Activated T-cell treated with anti-CD3 and anti-CD28 coated beads, Interleukin-2, amount 50 U/mL, for 72 hours (primary cell): ENCODE measurements around the gene ABI3BP. TPM values are rescaled to one million over a fixed set of nuclear protein-coding genes. Genes with fewer than 3 reads are reported as not detected.
A peak's percentile ranks its signal among the peaks of the same experiment; 100 is the strongest.

Source experiments
- ATAC-seq, 2 donors: fragments of 150-1000 bp; cut with Tn5 transposase; replicated peaks in 1 of 2; 2 replicates each; pipeline ENCODE4 v1.10.0; 2021; ENCODE audit warnings: moderate library complexity in 2 of 2, mild to moderate bottlenecking in 1 of 2
- DNase-seq, 2 donors: peaks; one replicate each; pipeline ENCODE4 v3.0.0; 2021 to 2022; ENCODE audit warnings: mixed read lengths in 1 of 2
- H3K27ac Mint-ChIP-seq: one replicate; pipeline ENCODE4 v1.8.0; 2022; ENCODE audit warnings: mild to moderate bottlenecking, moderate library complexity, mixed read lengths
- H3K27me3 Mint-ChIP-seq: one replicate; pipeline ENCODE4 v1.8.0; 2022; ENCODE audit warnings: low read depth, mixed read lengths
- H3K36me3 Mint-ChIP-seq, 2 donors: one replicate each; pipeline ENCODE4 v1.8.0; 2022; ENCODE audit warnings: mixed read lengths in 2 of 2, mild to moderate bottlenecking in 1 of 2; ENCODE audit not compliant: insufficient read depth in 2 of 2
- H3K4me1 Mint-ChIP-seq: one replicate; pipeline ENCODE4 v1.8.0; 2022; ENCODE audit warnings: low read depth, mixed read lengths
- H3K4me3 Mint-ChIP-seq, 2 donors: one replicate each; pipeline ENCODE4 v1.8.0; 2022; ENCODE audit warnings: mild to moderate bottlenecking in 2 of 2, mixed read lengths in 2 of 2, moderate library complexity in 2 of 2
- H3K9me3 Mint-ChIP-seq, 2 donors: one replicate each; pipeline ENCODE4 v1.8.0; 2022; ENCODE audit warnings: mixed read lengths in 2 of 2
- total RNA-seq, 2 donors: library from RNA; stranded (reverse); gene quantifications; one replicate each; pipeline ENCODE4 v1.2.3, GENCODE V29; 2022

The ABI3BP gene
- total RNA-seq, 2 donors from 2014 or later: not detected

DNA sequence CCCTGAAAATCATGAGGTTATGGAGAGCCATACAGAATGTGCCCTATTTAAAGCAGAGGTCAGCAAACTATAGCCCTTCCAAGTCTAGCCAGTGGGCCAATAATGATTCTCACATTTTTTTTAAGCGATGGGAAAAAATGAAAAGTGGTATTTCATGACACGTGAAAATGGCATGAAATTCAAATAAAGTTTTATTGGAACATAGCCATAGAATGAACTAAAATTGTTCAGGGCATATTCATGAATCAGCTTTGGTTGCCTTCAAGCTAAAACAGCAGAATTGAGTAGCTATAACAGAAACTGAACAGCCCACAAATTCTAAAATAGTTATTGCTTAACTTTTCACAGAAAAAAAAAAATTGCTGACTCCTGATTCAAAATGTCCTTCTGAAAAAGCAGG lies 179.4 kb downstream of the ABI3BP start:
- DNase-seq: no peak
- Mint-ChIP-seq H3K4me3 (no peak overlapping the region), H3K4me1 (no peaks in the 10 kb centered on the region), H3K36me3 (no peaks in the 10 kb centered on the region), H3K27me3 (peaks cover 26% of the 10 kb centered on the region), H3K9me3 (no peaks in the 10 kb centered on the region), H3K27ac (no peak overlapping the region)
- ATAC-seq: no peak

- no peak for DNase-seq
- no peak overlapping the region for H3K4me3 Mint-ChIP-seq
- H3K9me3 Mint-ChIP-seq: no peaks in the 10 kb centered on the region
- no peaks in the 10 kb centered on the region for H3K36me3 Mint-ChIP-seq
- peaks cover 21% of the 10 kb centered on the region for H3K27me3 Mint-ChIP-seq
- no peak for ATAC-seq
- no peak overlapping the region for H3K27ac Mint-ChIP-seq
- no peaks in the 10 kb centered on the region for H3K4me1 Mint-ChIP-seq
Measured at GRCh38 chr3:100811779-100812507, 181.3 kb downstream of the ABI3BP start.

DNA sequence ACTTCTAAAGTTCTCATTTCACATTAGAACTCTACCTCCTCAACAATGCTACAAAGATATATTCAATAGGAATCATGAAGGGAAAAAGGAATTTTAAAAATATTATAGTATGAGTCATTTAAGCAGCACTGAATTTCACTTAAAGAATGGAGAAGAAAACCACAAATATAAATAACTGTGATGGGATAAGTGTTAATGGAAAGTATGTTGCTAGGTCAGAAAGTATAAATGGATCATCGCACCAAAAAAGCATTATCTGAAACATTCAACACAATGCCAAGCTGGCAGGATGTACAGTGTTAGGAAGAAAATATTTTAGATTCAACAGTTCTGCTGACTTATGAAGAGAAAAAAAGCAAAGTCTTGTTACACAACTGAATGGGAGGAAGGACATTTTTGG lies 182.6 kb downstream of the ABI3BP start:
- no peak overlapping the region for H3K4me3 Mint-ChIP-seq
- no peaks in the 10 kb centered on the region for H3K36me3 Mint-ChIP-seq
- no peaks in the 10 kb centered on the region for H3K4me1 Mint-ChIP-seq
- H3K27me3 Mint-ChIP-seq: peaks cover 20% of the 10 kb centered on the region
- ATAC-seq (no peak), DNase-seq (no peak)
- no peak overlapping the region for H3K27ac Mint-ChIP-seq
- H3K9me3 Mint-ChIP-seq: no peaks in the 10 kb centered on the region

DNA sequence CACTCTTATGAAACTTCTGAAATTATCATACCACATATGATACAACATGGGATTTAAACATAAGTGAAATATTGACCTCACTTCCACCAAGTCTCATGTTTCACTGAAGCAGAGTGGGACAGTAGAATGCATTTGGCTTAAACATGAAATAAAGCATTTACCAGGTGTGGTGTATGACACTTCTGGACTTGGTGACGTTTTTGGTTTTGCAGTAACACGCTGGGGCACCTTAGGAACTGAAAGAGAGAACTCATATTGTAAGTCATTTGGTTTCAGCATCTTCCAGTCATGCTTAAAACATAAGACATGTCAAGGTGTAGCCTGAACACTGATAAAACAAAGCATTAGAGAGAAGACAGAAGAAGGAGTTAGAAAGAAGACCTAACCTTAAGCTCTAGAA lies 188.6 kb downstream of the ABI3BP start:
- DNase-seq: no peak
- Mint-ChIP-seq H3K27ac (no peak overlapping the region), H3K9me3 (no peaks in the 10 kb centered on the region), H3K4me1 (no peaks in the 10 kb centered on the region), H3K4me3 (no peak overlapping the region), H3K36me3 (no peaks in the 10 kb centered on the region), H3K27me3 (no peaks in the 10 kb centered on the region)
- no peak for ATAC-seq

- Mint-ChIP-seq H3K36me3 (no peaks in the 10 kb centered on the region), H3K27ac (no peak overlapping the region), H3K27me3 (no peaks in the 10 kb centered on the region), H3K4me1 (no peaks in the 10 kb centered on the region), H3K9me3 (no peaks in the 10 kb centered on the region), H3K4me3 (no peak overlapping the region)
- DNase-seq: no peak
- ATAC-seq: no peak
Measured at GRCh38 chr3:100803711-100804110, 189.5 kb downstream of the ABI3BP start.

DNA sequence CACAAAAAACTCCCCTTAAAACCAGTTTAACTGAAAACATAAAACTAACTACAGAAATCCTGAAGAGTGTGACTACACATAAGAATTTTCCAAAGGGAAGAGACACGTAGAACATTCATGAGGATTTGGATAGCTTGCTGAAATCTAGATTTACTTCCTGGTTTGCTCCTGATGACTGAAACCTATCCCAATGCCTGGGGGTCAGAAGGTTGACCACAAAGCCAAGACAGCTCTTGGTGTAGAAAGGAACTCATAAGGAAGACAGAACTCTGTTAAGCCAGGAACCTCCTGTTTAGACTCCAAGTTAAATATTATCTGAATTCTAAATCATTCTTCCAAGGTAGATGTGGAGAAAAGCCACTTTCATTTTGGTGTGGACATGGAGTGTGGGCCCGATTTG lies 191.1 kb downstream of the ABI3BP start:
- DNase-seq (no peak), ATAC-seq (no peak)
- no peak overlapping the region for H3K27ac Mint-ChIP-seq
- H3K9me3 Mint-ChIP-seq: no peaks in the 10 kb centered on the region
- no peak overlapping the region for H3K4me3 Mint-ChIP-seq
- no peaks in the 10 kb centered on the region for H3K36me3 Mint-ChIP-seq
- H3K27me3 Mint-ChIP-seq: no peaks in the 10 kb centered on the region
- no peaks in the 10 kb centered on the region for H3K4me1 Mint-ChIP-seq

DNA sequence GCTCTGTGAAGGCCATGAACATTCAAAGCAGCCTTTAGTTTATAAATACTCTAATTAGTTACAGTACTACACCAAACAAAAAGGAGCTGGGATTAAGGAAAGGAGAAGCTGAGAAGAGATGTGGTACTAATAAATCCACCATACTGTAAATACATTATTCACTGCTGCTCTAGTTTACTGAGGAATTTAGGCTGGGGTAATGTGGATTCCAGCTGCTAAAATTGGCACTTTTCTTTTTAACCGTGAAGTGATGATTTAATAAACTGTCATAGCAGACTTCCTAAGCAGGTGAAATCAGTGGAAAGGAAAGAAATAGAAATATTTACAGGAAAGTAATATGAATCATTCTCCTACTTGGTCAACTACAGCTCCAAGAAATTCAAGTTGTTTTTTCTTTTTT lies 195.2 kb downstream of the ABI3BP start:
- no peaks in the 10 kb centered on the region for H3K27me3 Mint-ChIP-seq
- no peaks in the 10 kb centered on the region for H3K9me3 Mint-ChIP-seq
- no peaks in the 10 kb centered on the region for H3K36me3 Mint-ChIP-seq
- ATAC-seq: no peak
- no peak for DNase-seq
- no peaks in the 10 kb centered on the region for H3K4me1 Mint-ChIP-seq
- H3K27ac Mint-ChIP-seq: no peak overlapping the region
- H3K4me3 Mint-ChIP-seq: no peak overlapping the region

GRCh38 chr3:100796556-100796955 lies 196.7 kb downstream of the ABI3BP start:
- H3K36me3 Mint-ChIP-seq: no peaks in the 10 kb centered on the region
- peaks cover 8% of the 10 kb centered on the region for H3K27me3 Mint-ChIP-seq
- H3K4me1 Mint-ChIP-seq: no peaks in the 10 kb centered on the region
- DNase-seq: no peak
- peak overlapping the region in 1 of 2 donors; percentile 27 for H3K4me3 Mint-ChIP-seq
- peak overlapping the region; percentile 14 for H3K27ac Mint-ChIP-seq
- H3K9me3 Mint-ChIP-seq: no peaks in the 10 kb centered on the region
- no peak for ATAC-seq

GRCh38 chr3:100789579-100789978 lies 203.6 kb downstream of the ABI3BP start:
- H3K27ac Mint-ChIP-seq: no peak overlapping the region
- no peaks in the 10 kb centered on the region for H3K4me1 Mint-ChIP-seq
- peaks cover 0 to 1% of the 10 kb centered on the region in 2 donors for H3K9me3 Mint-ChIP-seq
- ATAC-seq (no peak), DNase-seq (no peak)
- peaks cover 9% of the 10 kb centered on the region for H3K27me3 Mint-ChIP-seq
- no peaks in the 10 kb centered on the region for H3K36me3 Mint-ChIP-seq
- no peak overlapping the region for H3K4me3 Mint-ChIP-seq

DNA sequence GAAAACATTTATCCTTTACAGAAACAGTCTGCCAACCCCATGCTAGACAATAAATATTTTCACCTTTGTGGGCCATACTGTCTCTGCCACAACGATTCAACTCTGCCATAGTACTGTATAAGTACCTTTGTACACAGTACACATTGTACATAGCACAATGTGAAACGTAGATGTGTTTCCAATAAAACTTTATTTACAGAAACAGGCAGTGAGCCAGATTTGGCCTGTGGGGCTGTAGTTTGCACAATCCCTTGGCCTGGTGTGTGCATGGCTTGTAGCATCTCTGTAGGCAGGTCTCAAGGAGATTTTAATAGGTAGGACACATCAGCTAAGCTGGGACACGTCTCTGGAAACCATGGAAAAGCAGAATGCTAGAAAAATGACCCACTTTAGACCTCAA lies 209.6 kb downstream of the ABI3BP start:
- peaks cover 0 to 3% of the 10 kb centered on the region in 2 donors for H3K9me3 Mint-ChIP-seq
- no peak for ATAC-seq
- H3K4me1 Mint-ChIP-seq: no peaks in the 10 kb centered on the region
- H3K36me3 Mint-ChIP-seq: no peaks in the 10 kb centered on the region
- H3K27me3 Mint-ChIP-seq: no peaks in the 10 kb centered on the region
- no peak for DNase-seq
- H3K27ac Mint-ChIP-seq: no peak overlapping the region
- no peak overlapping the region for H3K4me3 Mint-ChIP-seq

DNA sequence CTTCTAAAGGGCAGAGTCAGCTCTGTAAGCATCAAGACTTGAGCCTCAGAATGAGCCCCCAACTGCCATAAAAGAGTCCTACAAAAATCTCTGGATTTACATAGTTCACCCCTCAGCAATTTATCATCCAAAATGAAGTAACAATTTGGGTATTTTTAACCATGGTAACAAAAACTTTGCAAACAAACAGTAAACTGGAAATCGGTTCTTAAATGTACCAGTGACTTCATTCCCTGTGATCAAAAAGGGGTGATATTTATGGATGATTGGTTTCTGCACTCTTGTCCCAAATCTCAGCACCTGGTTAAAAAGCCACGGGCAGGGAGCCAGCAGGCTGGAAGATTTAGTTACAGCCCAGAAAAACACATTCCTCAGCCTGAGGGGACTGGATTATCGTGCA lies 210.3 kb downstream of the ABI3BP start:
- H3K4me3 Mint-ChIP-seq: no peak overlapping the region
- no peaks in the 10 kb centered on the region for H3K27me3 Mint-ChIP-seq
- no peak overlapping the region for H3K27ac Mint-ChIP-seq
- no peaks in the 10 kb centered on the region for H3K36me3 Mint-ChIP-seq
- peaks cover 0 to 3% of the 10 kb centered on the region in 2 donors for H3K9me3 Mint-ChIP-seq
- ATAC-seq: no peak
- no peaks in the 10 kb centered on the region for H3K4me1 Mint-ChIP-seq
- no peak for DNase-seq

GRCh38 chr3:100782348-100782747 lies 210.9 kb downstream of the ABI3BP start:
- Mint-ChIP-seq H3K4me3 (no peak overlapping the region), H3K36me3 (no peaks in the 10 kb centered on the region), H3K27ac (no peak overlapping the region), H3K4me1 (no peaks in the 10 kb centered on the region), H3K9me3 (peaks cover 0 to 3% of the 10 kb centered on the region in 2 donors), H3K27me3 (no peaks in the 10 kb centered on the region)
- ATAC-seq (no peak), DNase-seq (no peak)

DNA sequence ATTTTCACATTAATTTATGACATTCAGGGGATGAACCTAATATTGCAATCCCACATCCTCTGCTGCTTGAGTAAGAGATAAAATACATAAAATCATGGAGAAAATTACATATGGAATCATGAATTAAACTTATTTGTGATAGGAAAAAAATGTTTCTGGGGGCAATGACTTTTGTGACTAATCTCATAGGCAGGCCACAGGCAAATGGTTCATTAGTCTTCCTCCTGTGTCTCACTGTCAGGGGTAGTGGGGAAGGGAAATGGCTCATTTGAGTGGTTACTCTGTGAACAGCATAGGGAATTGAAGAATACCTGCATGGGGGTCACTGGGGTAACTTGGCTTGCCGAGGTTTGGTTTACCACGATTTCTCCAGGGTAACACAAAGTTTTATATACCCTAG lies 211.9 kb downstream of the ABI3BP start:
- no peak overlapping the region for H3K27ac Mint-ChIP-seq

GRCh38 chr3:100780071-100780622 lies 213.1 kb downstream of the ABI3BP start:
- DNase-seq (no peak), ATAC-seq (no peak)
- Mint-ChIP-seq H3K36me3 (no peaks in the 10 kb centered on the region), H3K27me3 (no peaks in the 10 kb centered on the region), H3K4me1 (no peaks in the 10 kb centered on the region), H3K9me3 (peaks cover 3% of the 10 kb centered on the region in 2 donors), H3K27ac (no peak overlapping the region), H3K4me3 (no peak overlapping the region)

More for the DNA sequence above, 211.9 kb downstream of the ABI3BP start:
- no peaks in the 10 kb centered on the region for H3K36me3 Mint-ChIP-seq
- H3K4me3 Mint-ChIP-seq: no peak overlapping the region
- ATAC-seq: no peak
- no peaks in the 10 kb centered on the region for H3K27me3 Mint-ChIP-seq
- H3K9me3 Mint-ChIP-seq: peaks cover 0 to 3% of the 10 kb centered on the region in 2 donors
- H3K4me1 Mint-ChIP-seq: no peaks in the 10 kb centered on the region
- DNase-seq: no peak
